IMR-90 (cell line): ENCODE results near the gene RIPK4. TPM values are rescaled to one million over a fixed set of nuclear protein-coding genes. Genes with fewer than 3 reads are reported as not detected.

Experiments used
- ATAC-seq: fragments of 200-7000 bp; cut with Tn5 transposase; 2 replicates; pipeline ENCODE4 v1.9.1; 2020; ENCODE audit warnings: low read depth, mild to moderate bottlenecking, moderate library complexity
- BruUV-seq: library from RNA; stranded (reverse); fragments of 400-500 nt; replicated peaks from 2 replicates; lab custom pipeline; 2021; lab: Mats Ljungman, UMichigan
- CTCF ChIA-PET: fragments of 300-600 bp; formaldehyde crosslinking; extraction: SDS; loops from one replicate; lab custom pipeline; 2021; ENCODE audit warnings: antibody characterized with exemption; lab: Yijun Ruan, JAX
- POLR2A ChIA-PET: fragments of 300-600 bp; sonication (Branson Sonifier 250); formaldehyde crosslinking; loops from one replicate; lab custom pipeline; 2022; ENCODE audit warnings: antibody characterized with exemption; ENCODE audit not compliant: unreplicated experiment; lab: Charles Lee
- DNase-seq: peaks from one replicate; pipeline ENCODE4 v3.0.0; 2013
- H2AFZ ChIP-seq: replicated peaks from 2 replicates; pipeline ENCODE3; 2013; ENCODE audit warnings: low read length, mild to moderate bottlenecking; ENCODE audit not compliant: poor library complexity
- H2AK5ac ChIP-seq: 2 replicates; pipeline ENCODE4 v1.6.1; 2013; ENCODE audit warnings: low read depth, low read length, inconsistent platforms
- H2AK9ac ChIP-seq: replicated peaks from 2 replicates; pipeline ENCODE3; 2013; ENCODE audit warnings: mild to moderate bottlenecking, low read depth, low read length, moderate library complexity; ENCODE audit not compliant: poor library complexity
- H2BK120ac ChIP-seq: 2 replicates; pipeline ENCODE4 v1.6.1; 2013; ENCODE audit warnings: low read depth, low read length, inconsistent platforms
- H2BK15ac ChIP-seq: 3 replicates; pipeline ENCODE4 v1.6.1; 2013; ENCODE audit warnings: low read depth, low read length, inconsistent platforms
- H2BK20ac ChIP-seq: 2 replicates; pipeline ENCODE4 v1.6.1; 2013; ENCODE audit warnings: low read depth, mild to moderate bottlenecking, inconsistent platforms, low read length, moderate library complexity
- H2BK5ac ChIP-seq: 2 replicates; pipeline ENCODE4 v1.6.1; 2013; ENCODE audit warnings: mild to moderate bottlenecking, low read depth, low read length, inconsistent platforms; ENCODE audit not compliant: poor library complexity, severe bottlenecking
- H3K14ac ChIP-seq: replicated peaks from 2 replicates; pipeline ENCODE4 v1.6.1; 2013; ENCODE audit warnings: low read depth, low read length, inconsistent platforms
- H3K18ac ChIP-seq: 2 replicates; pipeline ENCODE4 v1.6.1; 2013; ENCODE audit warnings: low read depth, low read length, control low read depth
- H3K23ac ChIP-seq: 2 replicates; pipeline ENCODE4 v1.6.1; 2013; ENCODE audit warnings: low read depth, low read length, inconsistent platforms
- H3K27ac ChIP-seq: 2 replicates; pipeline ENCODE4 v1.5.1; 2013; ENCODE audit warnings: mild to moderate bottlenecking, control low read depth, low read length; ENCODE audit not compliant: insufficient read depth
- H3K27me3 ChIP-seq: 2 replicates; pipeline ENCODE4 v1.6.1; 2013; ENCODE audit warnings: low read length; ENCODE audit not compliant: control insufficient read depth, insufficient read depth
- H3K36me3 ChIP-seq: 2 replicates; pipeline ENCODE4 v1.6.1; 2013; ENCODE audit warnings: low read length, mixed read lengths; ENCODE audit not compliant: control insufficient read depth, insufficient read depth
- H3K4ac ChIP-seq: 2 replicates; pipeline ENCODE4 v1.6.1; 2013; ENCODE audit warnings: low read depth, low read length, inconsistent platforms
- H3K4me1 ChIP-seq: 2 replicates; pipeline ENCODE4 v1.6.1; 2013; ENCODE audit warnings: low read length, mixed read lengths; ENCODE audit not compliant: control insufficient read depth, insufficient read depth
- H3K4me2 ChIP-seq: 2 replicates; pipeline ENCODE4 v1.6.1; 2013; ENCODE audit warnings: low read depth, mild to moderate bottlenecking, control low read depth, low read length, moderate library complexity
- H3K4me3 ChIP-seq: 2 replicates; pipeline ENCODE4 v1.5.1; 2013; ENCODE audit warnings: low read depth, mild to moderate bottlenecking, control low read depth, low read length, moderate library complexity; ENCODE audit not compliant: insufficient read depth
- H3K56ac ChIP-seq: 2 replicates; pipeline ENCODE4 v1.6.1; 2013; ENCODE audit warnings: low read length, inconsistent platforms; ENCODE audit not compliant: insufficient read depth; ENCODE audit errors: extremely low read depth
- H3K79me1 ChIP-seq, 2 experiments: 2 replicates each; pipeline ENCODE4 v1.6.1; 2013; ENCODE audit warnings: low read length in 2 of 2, inconsistent platforms in 1 of 2, low read depth in 1 of 2
- H3K9ac ChIP-seq: 2 replicates; pipeline ENCODE4 v1.6.1; 2013; ENCODE audit warnings: low read depth, low read length, control low read depth
- H3K9me1 ChIP-seq: 2 replicates; pipeline ENCODE4 v1.6.1; 2013; ENCODE audit warnings: low read length, inconsistent platforms; ENCODE audit not compliant: insufficient read depth
- H3K9me3 ChIP-seq: 2 replicates; pipeline ENCODE4 v1.6.1; 2013; ENCODE audit warnings: low read length; ENCODE audit not compliant: control insufficient read depth, insufficient read depth
- H4K20me1 ChIP-seq: 2 replicates; pipeline ENCODE4 v1.6.1; 2013; ENCODE audit warnings: low read length, inconsistent platforms; ENCODE audit not compliant: insufficient read depth
- H4K5ac ChIP-seq: 2 replicates; pipeline ENCODE4 v1.6.1; 2013; ENCODE audit warnings: mild to moderate bottlenecking, low read depth, low read length, control low read depth
- H4K8ac ChIP-seq, 2 experiments: 2 replicates each; pipeline ENCODE4 v1.6.1; 2013; ENCODE audit warnings: low read depth in 2 of 2, low read length in 2 of 2, control low read depth in 1 of 2, inconsistent platforms in 1 of 2
- H4K91ac ChIP-seq: 2 replicates; pipeline ENCODE4 v1.6.1; 2013; ENCODE audit warnings: low read depth, low read length, inconsistent platforms; ENCODE audit not compliant: insufficient read depth
- BHLHE40 ChIP-seq: fragments of 150-350 bp; IDR thresholded peaks from 2 replicates; pipeline ENCODE4 v1.6.1; 2016; ENCODE audit warnings: mild to moderate bottlenecking, low read depth, low read length
- CEBPB ChIP-seq: IDR thresholded peaks from 2 replicates; pipeline ENCODE4 v1.6.1; 2012; ENCODE audit warnings: low read depth, low read length, improper control_type of control experiment
- CHD1 ChIP-seq: IDR thresholded peaks from 2 replicates; pipeline ENCODE4 v1.6.1; 2012; ENCODE audit warnings: low read depth, low read length, improper control_type of control experiment
- CTCF ChIP-seq: conservative IDR thresholded peaks from 2 replicates; pipeline ENCODE4 v1.5.1; 2012; ENCODE audit warnings: mild to moderate bottlenecking, low read depth, low read length, improper control_type of control experiment
- FOS ChIP-seq: fragments of 150-350 bp; IDR thresholded peaks from 2 replicates; pipeline ENCODE4 v1.6.1; 2016; ENCODE audit warnings: low read depth, low read length
- MAFK ChIP-seq: IDR thresholded peaks from 2 replicates; pipeline ENCODE4 v1.6.1; 2012; ENCODE audit warnings: low read depth, low read length, improper control_type of control experiment
- MAZ ChIP-seq: IDR thresholded peaks from 2 replicates; pipeline ENCODE4 v1.6.1; 2012; ENCODE audit warnings: low read depth, mild to moderate bottlenecking, low read length, improper control_type of control experiment, moderate library complexity, borderline replicate concordance
- MXI1 ChIP-seq: IDR thresholded peaks from 2 replicates; pipeline ENCODE4 v1.6.1; 2012; ENCODE audit warnings: low read depth, mild to moderate bottlenecking, low read length, moderate library complexity, borderline replicate concordance
- NFE2L2 ChIP-seq: fragments of 150-350 bp; IDR thresholded peaks from 2 replicates; pipeline ENCODE4 v1.6.1; 2016; ENCODE audit warnings: low read depth, mild to moderate bottlenecking, low read length
- POLR2A ChIP-seq: IDR thresholded peaks from 2 replicates; pipeline ENCODE4 v1.6.1; 2012; ENCODE audit warnings: mild to moderate bottlenecking, low read depth, low read length
- RAD21 ChIP-seq: IDR thresholded peaks from 2 replicates; pipeline ENCODE4 v1.6.1; 2012; ENCODE audit warnings: low read length, improper control_type of control experiment
- RCOR1 ChIP-seq: IDR thresholded peaks from 2 replicates; pipeline ENCODE4 v1.6.1; 2012; ENCODE audit warnings: mild to moderate bottlenecking, low read length, improper control_type of control experiment; ENCODE audit not compliant: insufficient replicate concordance
- RFX5 ChIP-seq: IDR thresholded peaks from 2 replicates; pipeline ENCODE4 v1.8.0; 2012; ENCODE audit warnings: low read depth, mild to moderate bottlenecking, low read length, moderate library complexity
- SMC3 ChIP-seq: fragments of 150-350 bp; IDR thresholded peaks from 2 replicates; pipeline ENCODE4 v1.6.1; 2016; ENCODE audit warnings: low read depth, mild to moderate bottlenecking, antibody characterized with exemption, low read length, moderate library complexity
- WGBS, 2 experiments: methylation state at CpG; one replicate each; pipeline versions ENCODE4 v1.1.5 to v1.1.7; 2013; ENCODE audit warnings: missing lambda C conversion rate in 2 of 2; ENCODE audit not compliant: insufficient read length in 1 of 2; ENCODE audit errors: extremely low coverage in 2 of 2; 5-methylcytosine and 5-hydroxymethylcytosine counted together
- dilution Hi-C: fragments of 300-500 bp; cut with HindIII; formaldehyde crosslinking; loops from one replicate; pipeline ENCODE4 v1.14.3; 2018; ENCODE audit warnings: low sequenced_read_pairs; ENCODE audit not compliant: unreplicated experiment
- in situ Hi-C: fragments of 300-500 bp; cut with MboI; formaldehyde crosslinking; loops from 3 replicates; pipeline ENCODE4 v1.14.3; 2019; ENCODE audit warnings: low sequenced_read_pairs, inconsistent platforms, mixed read lengths
- intact Hi-C: fragments of 100-400 bp; cut with micrococcal nuclease; formaldehyde crosslinking; loops from 2 replicates; pipeline ENCODE4 v1.10.0; 2022
- polyA plus RNA-seq, 3 experiments: library from polyadenylated mRNA; depleted of rRNA; stranded (reverse); fragments of >200 nt; gene quantifications; 2 replicates each; pipeline ENCODE4 v1.2.3, GENCODE V29; 2012; ENCODE audit warnings: low replicate concordance in 1 of 3
- total RNA-seq: library from RNA; depleted of rRNA; stranded (reverse); fragments of >200 nt; gene quantifications from 2 replicates; pipeline ENCODE4 v1.2.3, GENCODE V29; 2012
- TF ChIP-seq, protein P1 (sequence below): fragments of 150-350 bp; IDR thresholded peaks from 2 replicates; pipeline ENCODE4 v1.6.1; 2017; ENCODE audit warnings: mild to moderate bottlenecking, antibody characterized with exemption, low read length, low read depth
- TF ChIP-seq, protein P2 (sequence below): fragments of 150-350 bp; IDR thresholded peaks from 2 replicates; pipeline ENCODE4 v1.6.1; 2016; ENCODE audit warnings: low read depth, mild to moderate bottlenecking, low read length, moderate library complexity, borderline replicate concordance

RIPK4 gene
- total and polyA plus RNA-seq, 2 of the 4 experiments (the other 2 are of a cell fraction), result under 0.01 to 0.03 TPM

DNA sequence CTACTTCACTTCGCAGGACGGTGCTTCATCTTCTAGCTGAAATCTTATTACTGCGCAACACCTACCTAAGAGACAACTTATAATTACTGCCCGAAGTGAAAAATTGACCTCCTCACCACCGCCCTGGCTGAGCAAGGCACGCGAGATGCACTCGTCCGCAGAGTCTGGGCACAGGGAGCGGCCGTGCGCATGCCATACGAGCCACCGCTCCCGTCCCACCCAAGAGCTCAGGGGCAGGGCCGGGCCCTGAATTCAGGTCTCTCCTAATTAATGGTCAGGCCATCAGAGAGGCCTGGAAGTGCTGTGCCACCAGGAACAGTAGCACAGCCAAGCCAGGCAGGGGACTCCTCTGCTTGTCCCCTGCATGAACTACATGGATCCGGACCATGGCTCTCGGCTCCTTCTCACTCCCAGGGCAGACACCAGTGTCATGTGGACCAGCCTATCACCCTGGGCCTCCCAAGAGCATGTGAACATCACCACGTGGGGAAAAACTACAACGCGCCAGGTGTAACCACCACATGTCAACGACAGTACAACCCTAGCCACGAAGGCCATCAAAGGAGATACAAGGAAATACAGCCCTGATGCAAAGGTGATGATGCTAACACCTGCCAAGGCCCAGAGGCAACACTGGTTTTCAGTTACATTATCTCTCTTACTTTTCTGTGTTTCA, 11.5 kb downstream of the RIPK4 start:
- Histone ChIP-seq H3K23ac (no peak overlapping the region), H2BK20ac (no peak overlapping the region), H3K27me3 (peaks cover 8% of the 10 kb centered on the region), H2AK9ac (no peak overlapping the region), H3K9me1 (peaks cover 4% of the 10 kb centered on the region; the same call in 1 of the 2 replicates), H3K9me3 (no peaks in the 10 kb centered on the region), H3K14ac (no peak overlapping the region), H3K4me2 (no peak overlapping the region), H2AFZ (no peak overlapping the region), H3K36me3 (no peaks in the 10 kb centered on the region), H3K56ac (no peak overlapping the region), H4K5ac (no peak overlapping the region), H3K4ac (no peak overlapping the region), H3K18ac (no peak overlapping the region), H2BK5ac (no peak overlapping the region), H4K91ac (no peak overlapping the region), H4K20me1 (no peaks in the 10 kb centered on the region), H2BK15ac (no peak overlapping the region), H3K9ac (no peak overlapping the region), H2BK120ac (no peak overlapping the region), H3K4me3 (no peak overlapping the region), H4K8ac (no peak overlapping the region), H3K79me1 (no peaks in the 10 kb centered on the region), H3K4me1 (peaks cover 11% of the 10 kb centered on the region), H3K27ac (no peak overlapping the region), H2AK5ac (no peak overlapping the region)
- WGBS, 2 experiments, result 93% methylated on average over 11 of the region's 23 CpGs; no CpG with 5 or more reads in 1 of the 2 experiments
- in situ Hi-C loops (no loop called here), dilution Hi-C loops (no loop called here), intact Hi-C loops (no loop called here)
- CTCF ChIA-PET, result interaction anchor here (1.7 kb wide), 1 partner anchor 22 kb away, joined by 3 read pairs; no protein-coding TSS in a partner anchor
- POLR2A ChIA-PET, result no interaction called here
- no peak for DNase-seq
- no peak for ATAC-seq
- no TSS peak for BruUV-seq
- TF ChIP-seq MAFK, result no peak
- no peak for TF ChIP-seq MAZ
- TF ChIP-seq FOS, result no peak
- TF ChIP-seq POLR2A, result no peak
- TF ChIP-seq, protein P1, sequence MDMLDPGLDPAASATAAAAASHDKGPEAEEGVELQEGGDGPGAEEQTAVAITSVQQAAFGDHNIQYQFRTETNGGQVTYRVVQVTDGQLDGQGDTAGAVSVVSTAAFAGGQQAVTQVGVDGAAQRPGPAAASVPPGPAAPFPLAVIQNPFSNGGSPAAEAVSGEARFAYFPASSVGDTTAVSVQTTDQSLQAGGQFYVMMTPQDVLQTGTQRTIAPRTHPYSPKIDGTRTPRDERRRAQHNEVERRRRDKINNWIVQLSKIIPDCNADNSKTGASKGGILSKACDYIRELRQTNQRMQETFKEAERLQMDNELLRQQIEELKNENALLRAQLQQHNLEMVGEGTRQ, result no peak
- TF ChIP-seq RCOR1, result no peak
- TF ChIP-seq NFE2L2, result no peak
- TF ChIP-seq MXI1, result no peak
- TF ChIP-seq, protein P2, sequence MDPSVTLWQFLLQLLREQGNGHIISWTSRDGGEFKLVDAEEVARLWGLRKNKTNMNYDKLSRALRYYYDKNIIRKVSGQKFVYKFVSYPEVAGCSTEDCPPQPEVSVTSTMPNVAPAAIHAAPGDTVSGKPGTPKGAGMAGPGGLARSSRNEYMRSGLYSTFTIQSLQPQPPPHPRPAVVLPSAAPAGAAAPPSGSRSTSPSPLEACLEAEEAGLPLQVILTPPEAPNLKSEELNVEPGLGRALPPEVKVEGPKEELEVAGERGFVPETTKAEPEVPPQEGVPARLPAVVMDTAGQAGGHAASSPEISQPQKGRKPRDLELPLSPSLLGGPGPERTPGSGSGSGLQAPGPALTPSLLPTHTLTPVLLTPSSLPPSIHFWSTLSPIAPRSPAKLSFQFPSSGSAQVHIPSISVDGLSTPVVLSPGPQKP, result no peak
- TF ChIP-seq BHLHE40, result no peak
- no peak for TF ChIP-seq CEBPB
- TF ChIP-seq CTCF, result no peak
- TF ChIP-seq CHD1, result no peak
- TF ChIP-seq RAD21, result no peak
- no peak for TF ChIP-seq RFX5
- TF ChIP-seq SMC3, result no peak
